K562 (cell line): ENCODE measurements around the gene MPDU1. TPM values are rescaled to one million over a fixed set of nuclear protein-coding genes. Genes with fewer than 3 reads are reported as not detected.

Experiments
- ATAC-seq: fragments of 200-7000 bp; cut with Tn5 transposase; 3 replicates; pipeline ENCODE4 v1.9.1; 2020; ENCODE audit warnings: moderate library complexity
- BruUV-seq: library from RNA; stranded (reverse); fragments of 400-500 nt; replicated peaks from 2 replicates; lab custom pipeline; 2021; lab: Mats Ljungman, UMichigan
- CTCF ChIA-PET: fragments of 300-600 bp; formaldehyde crosslinking; extraction: SDS; loops from one replicate; lab custom pipeline; 2021; ENCODE audit warnings: low intra/inter-chr PET ratio; lab: Yijun Ruan, JAX
- POLR2A ChIA-PET: fragments of 300-600, 350-650 bp; sonication (Branson Sonifier 250); formaldehyde crosslinking; extraction: SDS; loops from one replicate; lab custom pipeline; 2021; ENCODE audit warnings: antibody characterized with exemption, inconsistent platforms; lab: Yijun Ruan, JAX
- DNase-seq, 4 experiments: peaks; one replicate each; pipeline versions ENCODE4 v3.0.0 to v3.0.0-alpha.2; 2011 to 2018; ENCODE audit warnings: low spot score in 3 of 4, mixed read lengths in 3 of 4; ENCODE audit errors: extremely low read depth in 1 of 4
- FAIRE-seq: peaks from 2 replicates; lab custom pipeline; 2011; peaks lifted over from hg19 to GRCh38; lab: Jason Lieb, UNC
- H2AFZ ChIP-seq: 2 replicates; pipeline ENCODE4 v1.6.0; 2011; ENCODE audit warnings: low read depth, low read length, control low read depth, inconsistent platforms
- H3K27ac ChIP-seq: fragments of 200-600 bp; 3 replicates; pipeline ENCODE4 v1.8.0; 2011; ENCODE audit warnings: low read depth, mild to moderate bottlenecking, control low read depth, inconsistent platforms, low read length, moderate library complexity, mixed read lengths; ENCODE audit errors: extremely low read depth
- H3K27me3 ChIP-seq, 2 experiments: fragments of 300-600 bp in 1 of 2; 2 replicates in 1 of 2; 3 replicates in 1 of 2; pipeline versions ENCODE4 v1.6.0 to v1.8.0; 2011; ENCODE audit warnings: inconsistent platforms in 2 of 2, low read length in 2 of 2, mild to moderate bottlenecking in 1 of 2, mixed read lengths in 1 of 2, moderate library complexity in 1 of 2; ENCODE audit not compliant: control insufficient read depth in 2 of 2, insufficient read depth in 2 of 2
- H3K36me3 ChIP-seq: fragments of 300-600 bp; 3 replicates; pipeline ENCODE4 v1.8.0; 2011; ENCODE audit warnings: mild to moderate bottlenecking, low read length, inconsistent platforms; ENCODE audit not compliant: control insufficient read depth, insufficient read depth
- H3K4me1 ChIP-seq, 2 experiments: fragments of 200-600 bp in 1 of 2; replicated peaks in 1 of 2; 2 replicates in 1 of 2; 3 replicates in 1 of 2; pipeline versions ENCODE4 v1.5.1 to v1.8.0; 2011; ENCODE audit warnings: inconsistent platforms in 2 of 2, low read length in 2 of 2, mild to moderate bottlenecking in 1 of 2, mixed read lengths in 1 of 2, moderate library complexity in 1 of 2; ENCODE audit not compliant: control insufficient read depth in 2 of 2, insufficient read depth in 2 of 2
- H3K4me2 ChIP-seq: 2 replicates; pipeline ENCODE4 v1.6.1; 2011; ENCODE audit warnings: low read length, control low read depth, inconsistent platforms, mixed read lengths; ENCODE audit not compliant: insufficient read depth
- H3K4me3 ChIP-seq: fragments of 200-600 bp; sonication (generic), shearing (Covaris generic); 2 replicates; pipeline ENCODE4 v1.5.1; 2016; ENCODE audit warnings: control low read depth, inconsistent platforms
- H3K79me2 ChIP-seq: fragments of 200-600 bp; 3 replicates; pipeline ENCODE4 v1.8.0; 2011; ENCODE audit warnings: low read length, inconsistent platforms; ENCODE audit not compliant: control insufficient read depth, insufficient read depth
- H3K9ac ChIP-seq, 2 experiments: 2 replicates each; pipeline versions ENCODE4 v1.6.0 to v1.6.1; 2011; ENCODE audit warnings: low read depth in 2 of 2, low read length in 2 of 2, control low read depth in 1 of 2, inconsistent platforms in 1 of 2, mild to moderate bottlenecking in 1 of 2, mixed read lengths in 1 of 2; ENCODE audit not compliant: insufficient read depth in 1 of 2
- H3K9me1 ChIP-seq: one replicate; pipeline ENCODE4 v1.6.0; 2011; ENCODE audit warnings: inconsistent platforms, mild to moderate bottlenecking, low read length, moderate library complexity; ENCODE audit not compliant: control insufficient read depth, insufficient read depth
- H3K9me3 ChIP-seq: replicated peaks from 2 replicates; pipeline ENCODE4 v1.5.1; 2011; ENCODE audit warnings: low read depth, low read length, inconsistent platforms; ENCODE audit not compliant: control insufficient read depth, insufficient read depth
- H4K20me1 ChIP-seq: replicated peaks from 2 replicates; pipeline ENCODE4 v1.6.1; 2011; ENCODE audit warnings: low read length, inconsistent platforms, mixed read lengths; ENCODE audit not compliant: control insufficient read depth, insufficient read depth
- BRCA1 ChIP-seq, 2 experiments: fragments of 450-650 bp in 1 of 2; sonication (generic) in 1 of 2; formaldehyde crosslinking in 1 of 2; IDR thresholded peaks; 2 replicates each; pipeline versions ENCODE4 v1.5.0 to v1.6.1; 2017 to 2020; ENCODE audit warnings: mild to moderate bottlenecking in 1 of 2, missing genetic modification reagents in 1 of 2
- PHF21A ChIP-seq: fragments of 450-650 bp; IDR thresholded peaks from 2 replicates; pipeline ENCODE4 v1.6.1; 2017; ENCODE audit warnings: low read depth, borderline replicate concordance
- ZFX ChIP-seq: sonication (generic); formaldehyde crosslinking; IDR thresholded peaks from 2 replicates; pipeline ENCODE4 v1.8.0; 2022; ENCODE audit warnings: mild to moderate bottlenecking, missing genetic modification reagents, moderate library complexity
- WGBS: fragments of 100-300 bp; shearing (Covaris generic); methylation state at CpG from one replicate; pipeline ENCODE4 v1.1.6; 2016; ENCODE audit warnings: low coverage, mixed read lengths; ENCODE audit not compliant: insufficient coverage; ENCODE audit errors: missing lambda C conversion rate; 5-methylcytosine and 5-hydroxymethylcytosine counted together
- in situ Hi-C: fragments of 300-500 bp; cut with MboI; formaldehyde crosslinking; loops from 4 replicates; pipeline ENCODE4 v1.15.0; 2018; ENCODE audit warnings: inconsistent platforms, mixed read lengths
- intact Hi-C: fragments of 100-400 bp; cut with micrococcal nuclease; formaldehyde crosslinking; loops from 2 replicates; pipeline ENCODE4 v1.14.2; 2022
- polyA plus RNA-seq, 8 experiments: library from polyadenylated mRNA; depleted of rRNA in 4 of 8; stranded (reverse) in 5 of 8; unstranded in 3 of 8; fragments of >200 nt; fragmentation: Nextera tagmentation in 2 of 8; fragmentation: Illumina TruSeq in 1 of 8; extraction: Ambion mirVana in 2 of 8; extraction: Trizol in 1 of 8; gene quantifications; 2 replicates each; pipeline versions ENCODE4 v1.2.1 to v1.2.3, GENCODE V29; 2011 to 2014; ENCODE audit warnings: inconsistent platforms in 1 of 8, missing spikeins in 1 of 8
- total RNA-seq, 7 experiments: library from RNA; depleted of rRNA in 6 of 7; stranded (reverse); fragments of >200 nt in 6 of 7; fragmentation: Illumina TruSeq in 2 of 7; extraction: Trizol in 2 of 7; gene quantifications; 2 replicates each; pipeline versions ENCODE4 v1.2.1 to v1.2.3, GENCODE V29; 2011 to 2021; ENCODE audit warnings: low replicate concordance in 1 of 7

MPDU1 gene
- total and polyA plus RNA-seq, 9 of the 15 experiments (the other 6 are each of a cell fraction or from before 2014, with no cell fraction given) = 4.9 to 179 (median 77.1) TPM

- DNase-seq (no peak), FAIRE-seq (no peak), ATAC-seq (no peak)
- TF ChIP-seq ZFX = peak; percentile 69
- no peak for TF ChIP-seq BRCA1 (IDR thresholded peaks at IDR 0.05)
- TF ChIP-seq BRCA1 (CRISPR knock-in tag; IDR thresholded peaks at IDR 0.05) = no peak
- no peak for TF ChIP-seq PHF21A
- Histone ChIP-seq H3K36me3 (peaks cover 16% of the 10 kb centered on the region; the same call in 2 of the 3 replicates), H3K4me2 (peak overlapping the region; percentile 98; the same call in 1 of the 2 replicates), H3K79me2 (peaks cover 33% of the 10 kb centered on the region), H4K20me1 (no peaks in the 10 kb centered on the region), H3K9me1 (no peaks in the 10 kb centered on the region), H3K4me3 (no peak overlapping the region), H3K27me3 (no peaks in the 10 kb centered on the region), H3K9ac (peak overlapping the region; percentile 21 to 34; a peak in 1 of 4 replicates), H2AFZ (peak overlapping the region; percentile 51; the same call in 1 of the 2 replicates), H3K4me1 (peaks cover 10 to 52% of the 10 kb centered on the region in 2 experiments; a peak in 4 of 5 replicates), H3K9me3 (no peaks in the 10 kb centered on the region), H3K27ac (no peak overlapping the region)
- BruUV-seq = no TSS peak
- CTCF ChIA-PET = interaction anchor here (1.9 to 2.3 kb wide), 2 partner anchors 45 to 203 kb away, joined by 9 to 16 read pairs; no protein-coding TSS in a partner anchor
- POLR2A ChIA-PET = interaction anchor here (0.8 to 1.5 kb wide), 8 partner anchors 11 to 74 kb away, joined by 3 to 9 read pairs (median 4); partner anchors contain the start of gene CD68
- intact Hi-C loops = loop anchor here (2.0 to 5.0 kb wide), 2 partner anchors 75 to 202 kb away; partner anchors contain the start of genes POLR2A and TMEM95
- WGBS = 61% methylated on average over 13 of the region's 18 CpGs
- in situ Hi-C loops = loop anchor here (10.0 to 25.0 kb wide), 2 partner anchors 205 to 522 kb away; partner anchors contain the start of genes KCTD11, SLC16A11, SLC16A13 and TMEM95
Observed at GRCh38 chr17:7559320-7560171, 24.1 kb upstream of the MPDU1 start.
